SK-MEL-5 (cell line): ENCODE results near the gene POU2F2. TPM values are rescaled to one million over a fixed set of nuclear protein-coding genes. Genes with fewer than 3 reads are reported as not detected.

Experiments used
- DNase-seq: peaks from one replicate; pipeline ENCODE4 v3.0.0-alpha.2; 2016; ENCODE audit warnings: low read depth, low spot score
- in situ Hi-C: cut with HindIII; loops from 2 replicates; pipeline ENCODE4 v1.10.0; 2016; ENCODE audit warnings: low sequenced_read_pairs, high pct_unique_total_duplicates, low pct_unique_long_range_greater_than_20kb
- total RNA-seq: library from RNA; depleted of rRNA; stranded (reverse); fragments of >200 nt; shearing (Covaris generic); gene quantifications from 2 replicates; pipeline ENCODE4 v1.2.3, GENCODE V29; 2014

Gene POU2F2
- total RNA-seq, 1 experiment from 2014 or later, result not detected

DNA sequence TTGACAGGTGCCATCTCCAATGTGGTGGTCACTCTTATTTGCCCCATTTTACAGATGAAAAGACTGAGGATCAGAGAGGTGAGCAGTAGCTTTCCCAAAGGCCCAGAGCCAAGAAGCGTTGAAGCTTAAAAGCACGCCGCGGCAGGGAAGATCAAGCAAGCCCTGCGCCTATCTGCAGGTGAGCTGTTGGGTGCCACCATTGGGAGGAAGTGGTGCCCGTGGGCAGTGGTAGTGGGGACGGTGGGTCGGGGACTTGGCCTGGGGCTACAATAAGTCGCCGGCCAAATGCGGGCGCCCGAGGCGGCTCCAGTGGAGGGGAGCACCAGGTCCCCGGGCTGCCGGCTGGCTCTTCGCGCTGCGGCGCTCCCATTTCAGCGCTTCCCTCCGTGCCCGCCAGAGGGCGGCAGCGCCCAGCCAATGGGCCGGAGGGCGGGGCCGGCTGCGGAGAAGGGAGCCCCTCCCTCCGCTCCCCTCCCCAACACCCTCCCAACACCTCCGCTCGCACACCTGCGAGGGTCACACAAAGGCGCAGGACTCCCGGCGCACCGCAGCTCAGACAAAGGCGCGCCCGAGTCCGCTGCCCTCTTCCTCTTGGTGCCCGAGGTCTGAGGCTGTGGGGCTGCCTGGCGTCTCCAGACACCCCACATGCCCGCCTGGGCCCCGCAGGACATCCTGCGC, 744 bp upstream of the POU2F2 start:
- DNase-seq, result peak; percentile 45
- in situ Hi-C loops, result no loop called here

DNA sequence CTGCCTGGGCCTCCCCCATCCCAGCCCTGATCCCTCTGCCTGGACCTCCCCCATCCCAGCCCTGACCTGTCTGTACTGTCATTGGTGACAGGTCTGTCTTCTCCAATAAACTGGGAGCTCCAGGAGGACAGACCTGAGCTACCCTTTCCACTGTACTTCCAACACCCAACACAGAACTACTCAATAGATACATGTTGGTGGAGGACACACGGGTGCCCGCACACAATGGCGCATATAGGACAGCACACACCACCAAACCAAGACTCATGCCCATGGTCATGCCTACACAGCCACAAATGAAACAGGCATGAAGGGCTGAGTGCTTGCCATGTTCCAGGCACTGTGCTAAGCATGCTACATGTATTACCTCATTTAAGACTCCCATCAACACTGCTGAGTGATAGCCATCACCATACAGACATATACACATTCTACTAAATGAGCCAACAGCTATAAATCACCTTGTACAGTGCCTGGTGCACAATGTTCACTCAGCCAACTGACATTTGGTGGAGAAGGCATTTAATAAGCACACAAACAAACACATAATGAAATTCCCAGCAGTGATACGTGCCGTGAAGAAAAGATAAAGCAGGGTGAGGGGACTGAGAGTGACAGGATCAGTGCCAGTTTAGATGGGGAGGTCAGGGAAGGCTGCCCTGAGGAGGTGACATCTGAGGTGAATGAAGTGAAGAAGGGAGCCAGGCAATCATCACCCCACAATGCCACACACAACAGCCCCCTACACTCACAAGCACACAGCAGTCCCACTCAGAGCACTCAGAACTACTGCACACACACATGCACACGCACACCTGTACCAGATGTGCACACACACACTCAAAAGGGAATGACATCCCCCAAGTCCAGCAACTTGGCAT, 857 bp downstream of the POU2F2 start:
- DNase-seq, result no peak
- in situ Hi-C loops, result no loop called here

DNA sequence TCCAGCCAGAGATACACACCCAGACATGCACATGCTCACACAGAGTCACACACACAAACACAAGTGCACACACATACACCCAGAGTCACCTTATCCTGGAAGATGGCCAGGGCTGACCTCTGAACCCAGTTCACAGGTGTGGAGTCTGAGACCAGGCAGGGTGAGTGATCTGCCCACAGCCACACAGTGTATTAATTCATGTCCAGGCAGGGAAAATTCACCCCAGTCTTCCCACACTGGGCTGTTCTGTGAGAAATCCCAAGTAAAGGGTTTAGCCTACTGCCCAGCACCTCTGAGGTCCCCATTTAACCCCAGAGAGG, 2.0 kb downstream of the POU2F2 start:
- in situ Hi-C loops, result no loop called here
- DNase-seq, result no peak

DNA sequence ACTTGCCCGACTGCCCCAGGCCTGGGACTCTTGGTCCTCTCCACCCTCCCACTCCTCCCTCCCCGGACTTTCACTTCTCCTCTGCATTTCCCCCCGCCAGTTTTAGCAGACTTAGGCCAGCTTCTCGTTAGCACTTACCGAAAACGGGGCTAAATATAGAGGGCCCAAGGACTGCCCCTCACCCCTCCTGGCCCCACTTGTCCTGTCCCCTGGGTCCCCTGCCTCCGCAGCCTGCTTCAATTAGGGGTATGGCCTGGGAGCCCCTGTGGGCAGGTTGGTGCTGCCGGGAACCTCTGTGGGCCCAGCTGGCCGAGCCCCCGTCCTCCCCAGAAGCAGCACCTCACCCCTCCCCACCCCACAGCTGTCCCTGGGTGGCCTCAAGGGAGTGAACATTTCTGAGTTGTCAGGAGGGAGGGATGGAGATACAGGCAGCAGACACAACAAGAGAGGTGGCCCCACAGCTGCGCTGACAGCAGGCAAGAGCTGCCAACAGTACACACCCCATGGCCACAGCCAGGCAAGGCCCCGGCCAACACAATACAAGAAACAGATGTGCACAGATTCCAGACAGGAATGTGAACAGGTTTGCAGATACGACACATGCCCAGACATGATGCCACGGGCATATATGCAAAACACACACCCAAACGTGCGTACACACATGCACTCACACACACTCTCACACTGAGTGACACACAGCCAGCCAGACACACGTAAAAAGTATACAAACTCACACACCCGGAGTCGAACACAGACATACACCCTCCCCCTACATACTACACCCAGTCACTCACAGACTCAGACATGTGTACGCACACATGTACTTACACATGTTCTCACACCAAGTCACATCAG, 2.6 kb downstream of the POU2F2 start:
- in situ Hi-C loops, result no loop called here
- no peak for DNase-seq

DNA sequence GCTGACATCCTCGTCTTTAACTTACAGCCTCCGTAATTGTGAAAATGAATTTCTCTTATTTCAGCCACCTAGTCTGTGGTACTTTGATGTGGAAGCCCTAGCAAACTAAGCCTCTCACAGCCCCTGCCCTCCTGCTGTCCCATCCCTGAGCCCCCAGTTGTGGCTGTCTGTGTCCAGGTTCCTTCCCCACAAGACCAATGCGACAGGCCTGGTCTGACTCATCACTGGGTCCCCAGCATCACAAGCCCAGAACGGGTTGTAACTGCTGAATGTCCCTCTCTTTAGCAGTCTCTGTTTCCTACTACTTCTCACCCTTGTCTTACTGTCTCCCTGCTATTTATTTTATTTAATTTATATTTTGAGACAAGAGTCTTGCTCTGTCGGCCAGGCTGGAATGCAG, 5.7 kb downstream of the POU2F2 start:
- DNase-seq, result no peak
- in situ Hi-C loops, result no loop called here

DNA sequence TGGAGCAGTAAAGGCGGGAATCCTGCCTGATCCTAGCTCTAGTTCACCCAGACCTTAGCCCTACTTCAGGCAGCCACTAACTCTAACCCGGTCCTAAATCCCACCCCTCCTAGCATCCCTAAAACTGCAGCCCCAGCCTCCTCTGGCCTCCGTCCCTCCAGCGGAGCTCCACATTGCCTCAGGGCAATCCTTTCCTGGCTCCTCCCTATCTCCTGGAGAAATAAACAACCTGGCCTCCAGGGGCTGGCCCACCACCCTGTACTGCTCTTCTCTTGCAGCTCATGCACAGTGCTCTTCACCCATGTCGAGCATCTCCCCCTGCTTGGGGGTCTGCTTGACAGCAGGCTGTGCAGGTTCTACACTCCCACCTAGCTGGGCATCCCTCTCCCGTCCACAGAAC, 6.7 kb downstream of the POU2F2 start:
- DNase-seq, result no peak
- in situ Hi-C loops, result no loop called here

DNA sequence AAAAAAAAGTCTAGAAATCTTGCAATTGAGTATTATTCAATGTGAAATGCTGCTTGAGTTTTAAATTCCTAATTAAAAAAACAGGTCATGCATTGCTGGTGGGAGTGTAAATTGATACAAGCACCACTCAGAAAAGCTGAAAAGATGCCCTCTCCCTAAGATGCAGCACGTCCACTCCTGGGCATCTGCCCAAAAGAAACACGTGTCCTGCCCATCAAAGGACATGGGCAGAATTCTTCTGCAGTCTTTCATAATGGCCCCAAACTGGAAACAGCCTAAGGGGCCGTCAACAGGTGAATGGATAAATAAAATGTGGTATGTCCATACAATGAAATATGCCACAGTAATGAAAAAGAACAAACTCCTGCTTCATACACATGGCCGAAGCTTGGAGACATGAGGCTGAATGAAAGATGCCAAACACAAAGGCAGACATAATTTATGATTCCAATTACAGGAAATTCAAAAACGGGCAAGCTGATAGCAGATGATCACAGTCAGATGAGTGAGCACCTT, 7.8 kb downstream of the POU2F2 start:
- in situ Hi-C loops, result no loop called here
- peak; percentile 37 for DNase-seq

DNA sequence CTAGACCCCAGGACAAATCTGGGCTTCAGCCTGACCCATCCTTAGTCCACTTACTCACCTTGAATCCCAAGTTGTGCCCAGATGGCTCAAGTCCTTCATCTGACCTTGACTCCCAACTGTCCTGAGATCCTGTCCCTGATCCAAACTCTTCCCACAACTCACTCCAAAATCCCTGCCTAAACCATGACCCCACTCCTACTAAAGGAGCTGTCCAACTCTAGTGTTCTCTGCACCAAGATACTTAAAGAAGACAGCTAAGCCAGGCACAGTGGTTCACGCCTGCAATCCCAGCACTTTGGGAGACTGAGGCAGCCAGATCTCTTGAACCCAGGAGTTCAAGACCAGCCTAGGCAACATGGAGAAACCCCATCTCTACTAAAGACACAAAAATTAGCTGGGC, 8.5 kb downstream of the POU2F2 start:
- in situ Hi-C loops, result no loop called here

DNA sequence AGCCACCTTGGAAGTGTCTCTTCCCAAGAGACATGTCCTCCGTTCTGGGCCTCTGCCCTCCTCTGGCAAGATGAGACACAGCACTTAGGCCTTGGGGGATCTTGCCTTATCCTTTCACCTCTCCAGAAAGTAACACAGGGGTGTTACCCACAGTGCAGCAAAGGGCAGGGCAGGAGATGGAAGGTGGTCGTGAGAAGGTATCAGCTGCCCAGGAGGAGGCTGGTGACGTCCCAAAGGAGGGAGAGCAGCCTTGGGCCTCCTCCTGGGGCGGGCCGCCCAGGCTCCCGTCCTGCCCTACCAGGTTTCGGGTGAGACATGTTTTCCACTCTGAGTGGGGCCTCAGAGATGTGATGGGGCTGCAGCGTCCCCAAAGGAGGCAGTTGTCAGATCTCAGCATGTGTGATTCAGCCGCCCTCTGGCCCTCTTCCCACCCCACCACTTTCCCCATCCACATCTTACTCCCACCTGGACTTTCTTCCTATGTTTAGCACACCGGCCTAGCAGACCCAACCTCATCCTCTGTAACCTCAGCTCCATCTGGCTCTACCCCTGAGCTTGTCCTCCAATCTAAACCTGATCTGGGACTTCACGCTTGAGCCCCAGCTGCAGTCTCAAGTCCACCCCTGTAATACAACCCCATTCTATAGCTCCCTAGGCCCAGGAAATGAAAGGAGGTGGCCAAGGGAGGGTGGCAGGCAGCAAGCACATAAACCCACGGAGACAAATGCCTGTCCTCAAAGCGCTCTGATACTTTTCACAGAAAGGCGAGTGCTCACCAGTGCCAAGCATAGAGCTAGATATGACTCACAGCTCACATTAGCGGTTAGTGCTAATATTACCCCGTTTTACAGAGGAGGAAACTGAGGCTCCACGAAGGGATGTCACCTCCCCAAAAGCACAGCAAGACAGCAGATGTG, 9.3 kb downstream of the POU2F2 start:
- no peak for DNase-seq

More for the DNA sequence above, 8.5 kb downstream of the POU2F2 start:
- no peak for DNase-seq

DNA sequence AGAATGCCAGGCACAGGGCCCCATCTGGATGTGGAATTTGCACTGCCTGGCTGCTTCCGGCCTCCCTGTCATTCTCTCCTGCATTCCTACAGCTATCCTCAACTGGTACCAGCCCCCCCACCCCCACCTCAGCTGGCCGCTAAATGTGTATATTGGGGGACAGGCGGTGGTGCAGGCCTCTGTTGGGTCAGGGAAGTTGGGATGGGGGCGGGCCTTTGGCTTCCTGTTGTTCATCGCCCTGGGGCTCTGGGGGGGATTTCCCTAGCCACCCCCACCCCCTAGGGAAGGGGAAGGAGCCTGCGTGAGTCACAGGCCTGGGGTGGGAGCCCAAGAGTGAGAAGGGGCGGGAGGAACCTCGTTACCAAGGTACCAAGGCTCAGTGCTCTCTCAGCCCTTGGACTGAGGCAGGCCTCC, 10.6 kb downstream of the POU2F2 start:
- DNase-seq, result no peak
- in situ Hi-C loops, result no loop called here

More for the DNA sequence above, 9.3 kb downstream of the POU2F2 start:
- in situ Hi-C loops, result no loop called here

DNA sequence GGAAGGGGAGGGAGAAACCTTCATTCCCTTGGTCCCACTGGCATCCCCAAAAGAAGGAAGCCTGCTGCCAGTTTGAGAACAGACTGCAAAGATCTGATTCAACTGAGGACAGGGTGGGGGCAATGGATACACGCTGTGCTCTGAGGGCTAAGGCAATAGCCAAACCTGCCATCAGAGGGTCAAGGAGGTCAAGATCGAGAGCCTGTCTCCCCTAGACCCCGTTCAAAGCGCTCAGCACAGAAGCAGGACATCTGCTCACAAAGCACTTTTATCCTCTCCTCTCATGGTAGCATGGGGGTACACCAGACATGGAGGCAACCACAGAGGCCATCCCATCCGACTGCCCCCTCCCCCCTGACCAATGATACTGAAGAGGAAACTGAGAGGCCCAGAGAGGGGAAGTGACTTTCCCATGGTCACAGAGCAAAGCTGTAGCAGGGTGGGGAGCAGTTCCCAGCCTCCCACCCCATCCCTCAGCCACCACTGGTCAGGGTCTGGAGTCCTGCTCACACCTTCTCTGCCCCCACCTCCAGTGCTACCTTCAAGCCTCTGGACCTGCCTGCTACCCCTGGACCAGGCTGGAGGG, 11.1 kb downstream of the POU2F2 start:
- in situ Hi-C loops, result no loop called here
- DNase-seq, result no peak

DNA sequence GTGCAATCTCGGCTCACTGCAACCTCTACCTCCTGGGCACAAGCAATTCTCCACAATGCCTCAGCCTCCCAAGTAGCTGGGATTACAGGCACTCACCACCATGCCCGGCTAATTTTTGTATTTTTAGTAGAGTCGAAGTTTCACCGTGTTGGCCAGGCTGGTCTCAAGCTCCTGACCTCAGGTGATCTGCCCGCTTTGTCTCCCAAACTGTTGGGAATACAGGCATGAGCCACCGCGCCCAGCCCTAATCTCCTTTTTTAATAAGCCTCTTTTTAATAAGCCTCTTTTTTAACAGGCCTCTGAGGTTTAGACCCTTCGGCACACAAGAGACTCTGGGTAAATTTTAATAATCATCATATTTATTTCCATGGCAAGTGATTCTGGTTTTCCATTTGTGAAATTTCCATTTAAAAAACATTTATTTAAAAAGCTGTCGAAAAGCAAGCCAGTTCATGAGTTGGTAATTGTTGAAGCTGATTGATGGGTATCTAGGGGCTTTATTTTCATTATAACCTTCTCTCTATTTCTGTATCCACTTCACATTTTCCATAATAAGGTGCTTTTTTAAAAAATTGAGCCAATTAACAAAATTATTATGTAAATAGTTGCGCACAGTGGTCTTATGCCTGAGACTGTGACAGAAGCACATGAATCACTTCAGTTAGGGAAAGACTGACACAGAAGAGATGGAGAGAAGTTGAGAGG, 11.8 kb downstream of the POU2F2 start:
- in situ Hi-C loops, result no loop called here
- no peak for DNase-seq

DNA sequence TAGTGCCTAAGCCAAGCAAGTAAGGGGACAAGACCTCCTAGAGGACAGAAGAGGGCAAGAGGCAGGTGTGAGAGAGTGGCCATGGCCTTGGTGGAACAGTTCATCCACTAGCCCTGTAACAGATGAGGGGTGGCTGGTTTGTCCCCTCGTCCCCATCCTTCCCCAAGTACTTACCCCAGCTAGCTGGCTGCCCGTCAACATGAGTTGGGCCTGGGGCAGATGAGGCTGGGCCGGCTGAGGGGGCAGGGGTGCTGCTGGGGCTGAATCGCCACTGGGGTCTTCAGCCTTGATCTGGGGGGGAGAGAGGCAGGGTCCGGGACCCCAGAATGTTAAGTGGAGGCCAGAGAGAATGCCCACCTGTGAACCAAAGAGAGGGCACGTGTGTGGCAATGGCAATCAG, 15.2 kb downstream of the POU2F2 start:
- DNase-seq, result no peak
- in situ Hi-C loops, result no loop called here

DNA sequence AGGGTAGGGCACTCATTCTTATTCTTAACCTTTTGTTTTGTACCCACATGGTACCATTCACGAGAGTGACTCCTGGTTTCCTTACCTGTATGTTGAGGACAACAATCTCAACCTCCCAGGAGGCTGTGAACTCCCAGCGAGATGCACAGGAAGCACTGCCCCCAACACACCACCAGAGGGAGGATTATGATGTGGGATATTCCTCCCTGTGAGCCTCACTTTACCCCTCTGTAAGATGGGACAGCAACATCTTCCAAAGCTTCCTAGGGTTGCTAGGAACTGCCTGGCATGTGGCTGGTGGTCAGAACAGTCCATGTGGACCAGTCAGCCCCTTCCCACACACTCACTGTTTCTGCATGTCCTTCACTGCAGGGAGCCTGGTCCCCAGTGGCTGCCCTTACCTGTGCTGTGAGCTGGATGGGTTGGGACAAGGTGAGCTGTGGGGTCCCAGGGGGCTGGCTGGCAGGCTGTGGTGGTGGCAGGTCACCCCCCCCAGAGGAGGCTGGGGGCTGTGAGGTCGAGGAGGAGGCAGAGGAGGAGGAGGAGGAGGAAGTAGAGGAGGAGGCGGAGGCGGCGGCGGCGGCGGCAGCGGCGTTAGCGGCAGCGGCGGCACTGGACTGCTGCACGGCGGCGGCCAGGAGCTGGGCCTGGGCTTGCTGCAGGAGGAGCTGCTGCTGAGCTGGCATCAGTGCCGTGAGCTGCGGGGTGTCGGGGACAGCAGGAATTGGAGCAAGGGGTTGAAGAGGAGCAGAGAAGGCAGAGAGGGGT, 15.8 kb downstream of the POU2F2 start:
- in situ Hi-C loops, result no loop called here
- DNase-seq, result no peak

DNA sequence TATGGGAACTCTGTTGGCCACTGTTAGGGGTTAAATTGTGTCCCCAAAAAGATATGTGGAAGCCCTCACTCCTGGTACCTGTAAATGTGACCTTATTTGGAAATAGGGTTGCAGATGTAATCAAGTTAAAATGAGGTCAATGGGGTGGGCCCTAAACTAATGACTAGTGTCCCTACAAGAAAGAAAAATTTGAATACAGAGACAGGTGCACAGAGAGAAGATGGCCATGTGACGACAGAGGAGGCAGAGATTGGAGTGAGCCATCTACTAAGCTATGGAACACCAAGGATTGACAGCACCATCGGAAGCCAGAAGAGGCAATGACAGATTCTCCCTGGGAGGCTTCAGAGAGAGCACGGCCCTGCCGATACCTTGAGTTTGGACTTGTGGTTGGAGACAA, 16.5 kb downstream of the POU2F2 start:
- no peak for DNase-seq
- in situ Hi-C loops, result no loop called here

DNA sequence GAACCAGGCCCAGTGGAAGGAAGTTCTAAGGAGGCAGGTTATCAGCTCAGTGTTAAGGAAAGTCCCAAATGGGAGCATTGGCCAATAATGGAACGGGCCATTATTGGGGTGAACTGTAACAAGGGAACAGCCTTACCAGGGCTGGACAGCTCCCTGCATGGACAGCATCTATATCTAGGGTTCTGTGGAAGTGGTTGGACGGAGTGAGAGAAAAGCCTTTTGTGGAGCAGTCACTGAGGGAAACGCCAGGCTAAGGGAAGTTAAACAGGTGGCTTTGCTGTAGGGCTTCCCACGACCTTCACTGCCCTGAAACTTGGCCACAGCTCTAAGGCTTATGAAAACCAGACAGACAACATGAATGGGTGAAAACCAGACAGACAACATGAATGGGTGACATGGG, 17.0 kb downstream of the POU2F2 start:
- in situ Hi-C loops, result no loop called here
- no peak for DNase-seq
